UCSD-AML1 (cell line): ENCODE results near the gene STK32C.

Source experiments
- DNase-seq: peaks from one replicate; lab custom pipeline; 2025; ENCODE audit not compliant: unreplicated experiment; lab: John Stamatoyannopoulos, UW

The STK32C gene

DNA sequence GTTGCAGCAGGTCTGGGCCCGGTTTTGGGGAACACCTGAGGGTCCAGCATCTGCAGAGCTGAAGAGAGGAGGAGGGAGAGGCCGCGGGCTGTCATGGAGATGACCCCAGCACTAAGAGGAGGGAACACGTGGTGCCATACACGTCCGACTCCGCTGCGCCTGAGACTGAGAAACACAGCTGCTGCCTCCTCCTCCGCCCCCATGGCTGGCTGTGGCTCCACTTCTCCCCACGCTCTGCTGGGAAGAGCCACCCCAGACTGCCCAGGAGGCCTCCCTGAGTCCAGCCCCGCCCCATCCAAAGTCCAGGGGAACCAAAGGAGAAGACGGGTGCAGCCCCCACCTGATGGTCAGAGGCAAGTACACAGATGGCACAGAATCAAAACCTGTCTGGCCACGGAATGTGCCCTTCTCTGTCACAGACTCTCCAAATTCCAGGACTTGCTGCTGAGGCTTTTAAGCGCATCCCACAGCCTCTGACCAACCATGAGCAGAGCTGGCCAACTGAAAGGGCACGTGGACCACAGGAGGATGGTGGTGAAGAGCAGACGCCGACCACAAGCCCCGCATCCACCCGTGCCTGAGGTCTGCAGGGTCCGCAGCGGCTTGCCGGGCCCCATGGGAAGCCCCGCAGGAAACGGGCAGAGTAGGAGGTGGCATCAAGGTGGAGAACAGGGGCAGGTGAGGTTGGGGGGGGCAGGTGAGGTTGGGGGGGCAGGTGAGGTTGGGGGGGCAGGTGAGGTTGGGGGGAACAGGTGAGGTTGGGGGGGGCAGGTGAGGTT is 24.0 kb downstream of the STK32C start:
- no peak for DNase-seq

DNA sequence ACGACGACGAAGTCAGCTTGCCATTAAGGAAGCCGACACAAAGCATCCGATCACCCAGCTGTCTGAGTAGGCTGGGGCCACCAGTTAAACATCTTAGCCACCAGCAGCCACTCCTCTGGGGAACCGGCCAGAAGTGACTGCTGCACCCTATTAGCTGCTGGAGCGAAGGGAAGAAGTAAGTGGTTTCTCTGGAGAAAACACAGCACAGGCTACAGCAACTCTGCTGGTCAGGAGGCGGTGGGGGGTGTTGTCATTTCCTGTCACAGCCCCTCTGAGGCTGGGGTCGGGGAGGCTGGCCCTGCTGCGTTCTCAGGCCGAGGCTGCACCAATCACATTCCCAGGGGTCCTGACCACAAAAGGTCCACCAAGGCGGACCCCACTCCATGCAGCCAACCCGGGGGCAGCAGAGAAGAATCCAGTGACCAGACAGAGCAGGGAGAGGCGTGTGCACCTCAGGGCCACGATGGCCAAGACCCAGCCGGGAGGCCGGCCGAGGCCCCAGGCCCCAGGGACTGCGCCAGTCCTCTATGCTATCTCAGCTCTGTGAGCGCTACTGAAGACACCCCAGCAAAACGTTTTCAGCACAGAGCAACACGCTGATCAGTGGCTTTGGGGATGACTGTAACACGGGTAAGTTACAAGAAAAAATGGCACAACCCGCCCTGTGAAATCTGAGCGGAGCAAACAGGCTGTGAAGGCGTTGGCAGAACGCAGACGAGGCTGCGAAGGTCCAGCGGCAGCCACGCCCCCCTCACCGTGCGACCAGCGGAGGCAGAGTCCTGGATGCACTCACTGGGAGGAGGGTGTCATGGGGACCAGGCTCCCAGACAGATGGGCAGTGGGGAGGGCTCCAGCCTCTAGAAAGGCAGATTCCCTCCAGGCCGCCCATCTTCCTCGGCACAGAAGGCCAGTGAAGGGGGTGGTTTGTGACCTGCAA is 24.8 kb downstream of the STK32C start:
- DNase-seq = no peak

GRCh38 chr10:132281915-132282666 is 25.7 kb downstream of the STK32C start:
- DNase-seq = no peak

- no peak for DNase-seq
Observed at GRCh38 chr10:132280646-132281074, 27.1 kb downstream of the STK32C start.

- no peak for DNase-seq
Observed at GRCh38 chr10:132279873-132280645, 27.7 kb downstream of the STK32C start.

- no peak for DNase-seq
Observed at GRCh38 chr10:132277311-132277741, 30.4 kb downstream of the STK32C start.

DNA sequence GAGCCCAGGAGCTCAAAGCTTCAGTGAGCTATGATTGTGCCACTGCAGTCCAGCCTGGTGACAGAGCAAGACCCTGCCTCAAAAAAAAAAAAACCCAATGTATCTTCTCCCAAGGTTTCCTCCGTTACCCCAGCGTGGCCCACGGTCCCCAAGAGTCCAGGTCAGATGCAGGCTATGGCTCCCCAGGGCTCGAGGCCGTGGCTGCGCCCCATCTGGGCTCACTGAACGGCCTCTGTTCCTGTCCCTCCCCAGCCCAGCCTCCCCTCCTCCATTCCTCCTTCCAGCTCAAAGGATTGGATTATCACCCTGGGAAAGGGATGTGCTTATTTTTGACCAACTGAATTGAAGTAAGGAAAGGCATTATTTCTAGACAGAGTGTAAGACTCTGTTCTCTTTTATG is 31.0 kb downstream of the STK32C start:
- no peak for DNase-seq

DNA sequence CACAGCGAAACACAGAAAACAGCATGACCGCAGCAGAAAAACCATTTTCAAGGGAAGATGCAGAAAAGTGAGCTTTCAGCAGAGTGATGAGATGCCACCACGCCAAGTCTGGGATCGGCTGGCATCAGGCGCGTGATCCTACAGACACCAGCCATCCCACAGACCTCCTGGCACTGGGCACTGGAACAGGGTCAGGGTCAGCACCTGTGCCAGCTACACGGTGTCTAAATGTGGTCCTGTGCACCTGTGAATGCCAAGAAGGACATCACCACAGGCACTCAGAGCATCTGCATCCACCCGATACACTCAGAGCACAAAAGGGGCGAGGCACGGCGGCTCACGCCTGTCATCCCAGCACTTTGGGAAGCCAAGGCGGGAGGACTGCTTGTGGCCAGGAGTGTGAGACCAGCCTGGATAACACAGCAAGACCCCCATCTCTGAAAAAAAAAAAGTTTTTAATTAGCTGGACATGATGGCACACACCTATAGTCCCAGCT is 31.5 kb downstream of the STK32C start:
- no peak for DNase-seq

- DNase-seq = no peak
Observed at GRCh38 chr10:132275426-132276178, 32.1 kb downstream of the STK32C start.

DNA sequence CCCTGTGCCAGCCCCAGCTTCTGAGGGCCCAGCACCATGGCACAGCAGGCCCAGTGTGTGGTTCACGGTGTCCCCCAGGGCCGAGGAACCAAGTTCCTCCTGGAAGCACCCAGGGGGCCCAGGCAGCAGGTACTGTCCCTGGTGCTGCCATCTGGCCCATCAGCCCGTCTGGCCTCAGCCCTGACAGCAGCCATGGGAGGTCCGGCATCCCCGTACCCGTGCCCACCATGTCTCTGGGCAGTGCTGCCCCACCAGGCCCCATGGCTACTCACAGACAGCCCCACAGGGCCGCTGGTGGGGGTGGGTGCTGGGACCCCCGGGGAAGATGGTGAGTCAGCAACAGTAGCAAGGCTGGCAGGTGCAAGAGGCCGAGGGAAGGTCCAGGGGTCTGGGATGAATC is 32.8 kb downstream of the STK32C start:
- no peak for DNase-seq

- DNase-seq = no peak
Observed at GRCh38 chr10:132274581-132274980, 33.2 kb downstream of the STK32C start.

DNA sequence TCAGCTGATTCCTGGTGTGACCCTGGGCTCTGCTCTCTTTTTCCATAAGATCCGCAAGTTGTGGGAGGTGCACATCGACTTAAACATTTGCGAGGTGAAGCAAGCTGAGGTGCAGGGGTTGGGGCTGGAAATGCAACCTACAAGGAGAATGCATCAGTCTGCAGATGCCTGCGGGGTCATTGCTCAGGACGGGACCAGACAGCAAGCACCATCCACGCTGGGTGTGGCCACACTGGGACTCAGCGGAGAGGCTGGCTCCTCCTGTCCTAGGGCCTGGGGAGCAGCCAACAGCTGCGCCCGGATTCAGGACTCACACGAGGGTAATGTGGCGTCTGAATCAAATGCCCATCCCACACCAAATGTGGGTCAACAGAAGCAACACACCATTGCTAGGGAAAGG is 33.8 kb downstream of the STK32C start:
- DNase-seq = no peak

- no peak for DNase-seq
Observed at GRCh38 chr10:132273304-132273944, 34.3 kb downstream of the STK32C start.

GRCh38 chr10:132272231-132272971 is 35.3 kb downstream of the STK32C start:
- no peak for DNase-seq

DNA sequence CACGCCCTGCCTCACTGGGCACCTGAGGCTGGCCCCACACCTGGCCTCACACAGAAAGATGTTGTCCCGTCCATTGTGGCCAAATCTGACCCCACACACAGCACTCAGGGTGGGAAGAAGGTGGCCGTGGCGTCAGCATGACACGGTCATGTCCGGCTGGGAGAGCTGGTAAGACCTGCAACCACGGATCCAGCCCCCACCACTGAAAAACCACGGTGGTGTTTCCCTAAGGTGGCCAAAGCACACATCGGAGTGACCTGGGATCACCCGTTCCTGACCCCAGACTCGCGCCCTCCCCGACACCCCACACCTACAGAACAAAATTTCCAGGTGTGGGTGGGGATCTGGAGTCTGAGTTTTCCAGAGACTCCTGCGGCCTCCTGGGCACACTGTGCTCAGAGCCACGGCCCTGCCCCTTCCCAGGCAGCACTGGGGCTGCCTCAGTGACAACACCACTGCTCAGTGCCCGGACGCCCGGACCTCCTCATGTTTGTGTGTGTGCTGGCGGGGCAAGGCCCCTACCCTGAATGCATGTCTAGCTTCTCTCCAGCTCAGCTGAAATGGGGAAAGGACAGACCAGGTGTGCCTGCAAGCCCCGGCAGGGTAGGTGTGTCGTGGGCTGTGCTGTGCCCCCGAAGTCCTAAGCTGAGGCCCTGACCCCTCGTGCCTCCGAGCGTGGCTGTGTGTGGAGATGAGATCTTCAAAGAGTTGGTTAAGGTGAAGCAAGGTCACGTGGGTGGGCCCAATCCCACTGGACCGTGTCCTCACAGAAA is 36.1 kb downstream of the STK32C start:
- no peak for DNase-seq

DNA sequence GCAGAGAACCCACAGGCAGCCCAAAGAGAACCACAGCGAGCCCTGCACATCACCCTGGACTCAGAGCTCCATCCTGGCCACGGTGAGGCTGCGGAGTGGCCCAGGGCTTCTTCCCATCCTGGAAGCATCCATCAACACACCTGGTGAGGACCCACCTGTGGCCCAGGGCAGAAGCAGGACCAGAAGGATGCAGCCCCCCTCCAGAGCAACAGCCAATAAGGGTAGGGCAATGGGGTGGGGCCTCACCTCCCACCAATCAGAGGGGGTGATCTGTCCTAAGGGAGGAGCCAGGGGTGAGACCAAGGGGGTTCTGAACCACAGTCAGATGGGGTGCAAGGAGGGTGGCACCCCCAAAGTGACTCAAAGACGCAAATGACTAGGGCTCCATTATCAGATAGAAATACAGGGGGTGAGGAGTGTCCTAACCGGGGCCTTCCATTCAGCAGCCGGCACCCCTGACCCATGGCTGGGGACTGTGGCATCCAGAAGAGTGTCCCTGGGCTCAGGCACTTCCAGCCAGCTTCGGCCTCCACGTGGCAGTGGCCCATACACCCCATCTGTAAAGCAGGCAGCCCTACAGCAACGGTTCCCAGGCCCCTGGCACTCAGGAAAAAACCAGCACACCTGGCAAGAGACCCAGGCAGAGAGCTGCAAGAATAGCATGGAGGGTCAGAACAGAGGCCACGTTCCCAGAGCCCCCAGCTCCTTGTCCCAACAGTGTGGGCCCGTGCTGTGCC is 36.9 kb downstream of the STK32C start:
- DNase-seq = no peak

- DNase-seq = no peak
Observed at GRCh38 chr10:132270256-132270655, 37.5 kb downstream of the STK32C start.
